ENCODE data around the gene TSPAN4. TPM values are rescaled to one million over a fixed set of nuclear protein-coding genes. Genes with fewer than 3 reads are reported as not detected.

Gene TSPAN4
- total and polyA plus RNA-seq, 2 of the 13 experiments (the other 11 are each of a cell fraction or from before 2014, with no cell fraction given), result 31.7 to 68.3 TPM

DNA sequence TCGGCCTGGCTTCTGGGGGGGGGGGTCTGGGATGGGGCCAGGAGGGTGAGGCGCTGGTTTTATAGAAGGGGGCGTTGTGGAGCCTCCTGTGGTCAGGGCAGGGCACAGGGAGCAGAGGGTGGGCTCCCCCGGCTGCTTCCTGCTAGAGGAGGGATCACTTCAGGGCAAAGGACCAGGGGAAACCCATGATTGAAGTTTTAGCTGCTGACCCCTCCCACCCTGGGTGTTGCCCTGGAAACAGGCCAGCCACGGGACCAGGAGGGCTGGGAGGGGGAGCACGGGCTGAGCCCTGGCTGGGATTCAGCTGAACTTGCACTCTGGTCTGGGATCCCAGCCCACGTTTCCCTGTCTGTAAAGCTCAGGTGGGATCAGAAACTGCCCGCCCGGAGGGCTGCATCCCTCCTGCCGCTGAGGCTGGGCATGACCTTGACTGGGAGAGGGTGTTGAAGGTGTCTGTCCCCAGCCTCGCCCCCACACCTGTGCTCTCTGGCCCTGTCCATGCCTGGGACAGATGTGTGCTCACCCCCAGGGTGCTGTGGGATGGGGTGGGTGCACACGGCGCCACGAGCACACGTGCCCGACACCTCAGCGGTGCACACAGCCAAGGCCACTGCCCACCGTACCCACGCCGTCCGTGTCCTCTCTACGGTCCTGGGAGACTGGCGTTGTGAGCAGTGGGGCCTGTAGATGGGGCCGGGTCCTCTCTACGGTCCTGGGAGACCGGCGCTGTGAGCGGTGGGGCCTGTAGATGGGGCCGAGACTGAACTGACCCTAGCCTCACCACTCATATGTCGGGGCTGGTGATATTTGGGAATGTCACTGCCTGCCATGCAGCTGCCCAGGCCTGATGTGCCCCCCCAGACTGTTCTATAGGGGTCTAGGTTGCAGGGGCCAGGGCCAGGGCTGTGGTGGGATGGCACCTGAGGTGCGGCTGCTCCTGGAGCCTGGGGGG is 2.3 kb downstream of the TSPAN4 start (continued):
- TF ChIP-seq, protein P1, sequence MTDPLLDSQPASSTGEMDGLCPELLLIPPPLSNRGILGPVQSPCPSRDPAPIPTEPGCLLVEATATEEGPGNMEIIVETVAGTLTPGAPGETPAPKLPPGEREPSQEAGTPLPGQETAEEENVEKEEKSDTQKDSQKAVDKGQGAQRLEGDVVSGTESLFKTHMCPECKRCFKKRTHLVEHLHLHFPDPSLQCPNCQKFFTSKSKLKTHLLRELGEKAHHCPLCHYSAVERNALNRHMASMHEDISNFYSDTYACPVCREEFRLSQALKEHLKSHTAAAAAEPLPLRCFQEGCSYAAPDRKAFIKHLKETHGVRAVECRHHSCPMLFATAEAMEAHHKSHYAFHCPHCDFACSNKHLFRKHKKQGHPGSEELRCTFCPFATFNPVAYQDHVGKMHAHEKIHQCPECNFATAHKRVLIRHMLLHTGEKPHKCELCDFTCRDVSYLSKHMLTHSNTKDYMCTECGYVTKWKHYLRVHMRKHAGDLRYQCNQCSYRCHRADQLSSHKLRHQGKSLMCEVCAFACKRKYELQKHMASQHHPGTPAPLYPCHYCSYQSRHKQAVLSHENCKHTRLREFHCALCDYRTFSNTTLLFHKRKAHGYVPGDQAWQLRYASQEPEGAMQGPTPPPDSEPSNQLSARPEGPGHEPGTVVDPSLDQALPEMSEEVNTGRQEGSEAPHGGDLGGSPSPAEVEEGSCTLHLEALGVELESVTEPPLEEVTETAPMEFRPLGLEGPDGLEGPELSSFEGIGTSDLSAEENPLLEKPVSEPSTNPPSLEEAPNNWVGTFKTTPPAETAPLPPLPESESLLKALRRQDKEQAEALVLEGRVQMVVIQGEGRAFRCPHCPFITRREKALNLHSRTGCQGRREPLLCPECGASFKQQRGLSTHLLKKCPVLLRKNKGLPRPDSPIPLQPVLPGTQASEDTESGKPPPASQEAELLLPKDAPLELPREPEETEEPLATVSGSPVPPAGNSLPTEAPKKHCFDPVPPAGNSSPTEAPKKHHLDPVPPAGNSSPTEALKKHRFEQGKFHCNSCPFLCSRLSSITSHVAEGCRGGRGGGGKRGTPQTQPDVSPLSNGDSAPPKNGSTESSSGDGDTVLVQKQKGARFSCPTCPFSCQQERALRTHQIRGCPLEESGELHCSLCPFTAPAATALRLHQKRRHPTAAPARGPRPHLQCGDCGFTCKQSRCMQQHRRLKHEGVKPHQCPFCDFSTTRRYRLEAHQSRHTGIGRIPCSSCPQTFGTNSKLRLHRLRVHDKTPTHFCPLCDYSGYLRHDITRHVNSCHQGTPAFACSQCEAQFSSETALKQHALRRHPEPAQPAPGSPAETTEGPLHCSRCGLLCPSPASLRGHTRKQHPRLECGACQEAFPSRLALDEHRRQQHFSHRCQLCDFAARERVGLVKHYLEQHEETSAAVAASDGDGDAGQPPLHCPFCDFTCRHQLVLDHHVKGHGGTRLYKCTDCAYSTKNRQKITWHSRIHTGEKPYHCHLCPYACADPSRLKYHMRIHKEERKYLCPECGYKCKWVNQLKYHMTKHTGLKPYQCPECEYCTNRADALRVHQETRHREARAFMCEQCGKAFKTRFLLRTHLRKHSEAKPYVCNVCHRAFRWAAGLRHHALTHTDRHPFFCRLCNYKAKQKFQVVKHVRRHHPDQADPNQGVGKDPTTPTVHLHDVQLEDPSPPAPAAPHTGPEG (CRISPR knock-in tag; IDR thresholded peaks at IDR 0.05), result peak; percentile 54; the same call in 1 of the 2 replicates
- peak; percentile 23; the same call in 1 of the 2 replicates for TF ChIP-seq NCOA2 (CRISPR knock-in tag; IDR thresholded peaks at IDR 0.05)
- no peak for TF ChIP-seq ZNF296 (CRISPR knock-in tag; conservative IDR thresholded peaks at IDR 0.05)
- no peak for TF ChIP-seq SMAD3 (CRISPR knock-in tag; IDR thresholded peaks at IDR 0.05)
- TF ChIP-seq FOXO1 (CRISPR knock-in tag; IDR thresholded peaks at IDR 0.05), result no peak
- TF ChIP-seq ZNF10 (CRISPR knock-in tag; IDR thresholded peaks at IDR 0.05; ENCODE audit: borderline replicate concordance, low read depth), result no peak
- TF ChIP-seq, protein P2, sequence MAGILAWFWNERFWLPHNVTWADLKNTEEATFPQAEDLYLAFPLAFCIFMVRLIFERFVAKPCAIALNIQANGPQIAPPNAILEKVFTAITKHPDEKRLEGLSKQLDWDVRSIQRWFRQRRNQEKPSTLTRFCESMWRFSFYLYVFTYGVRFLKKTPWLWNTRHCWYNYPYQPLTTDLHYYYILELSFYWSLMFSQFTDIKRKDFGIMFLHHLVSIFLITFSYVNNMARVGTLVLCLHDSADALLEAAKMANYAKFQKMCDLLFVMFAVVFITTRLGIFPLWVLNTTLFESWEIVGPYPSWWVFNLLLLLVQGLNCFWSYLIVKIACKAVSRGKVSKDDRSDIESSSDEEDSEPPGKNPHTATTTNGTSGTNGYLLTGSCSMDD (CRISPR knock-in tag; IDR thresholded peaks at IDR 0.05), result no peak
- TF ChIP-seq RFXAP (CRISPR knock-in tag; IDR thresholded peaks at IDR 0.05; ENCODE audit: borderline replicate concordance), result 0 out of 2 replicates have a peak, but pooled peaks have one; percentile 13
- TF ChIP-seq ZNF317 (CRISPR knock-in tag; IDR thresholded peaks at IDR 0.05), result no peak
- TF ChIP-seq FOXJ3 (CRISPR knock-in tag; IDR thresholded peaks at IDR 0.05; ENCODE audit: borderline replicate concordance), result no peak
- no peak; the same call in 1 of the 2 replicates for TF ChIP-seq SP4 (CRISPR knock-in tag; IDR thresholded peaks at IDR 0.05)
- TF ChIP-seq NFIC (IDR thresholded peaks at IDR 0.05; ENCODE audit: low read length), result no peak
- TF ChIP-seq, protein P3, sequence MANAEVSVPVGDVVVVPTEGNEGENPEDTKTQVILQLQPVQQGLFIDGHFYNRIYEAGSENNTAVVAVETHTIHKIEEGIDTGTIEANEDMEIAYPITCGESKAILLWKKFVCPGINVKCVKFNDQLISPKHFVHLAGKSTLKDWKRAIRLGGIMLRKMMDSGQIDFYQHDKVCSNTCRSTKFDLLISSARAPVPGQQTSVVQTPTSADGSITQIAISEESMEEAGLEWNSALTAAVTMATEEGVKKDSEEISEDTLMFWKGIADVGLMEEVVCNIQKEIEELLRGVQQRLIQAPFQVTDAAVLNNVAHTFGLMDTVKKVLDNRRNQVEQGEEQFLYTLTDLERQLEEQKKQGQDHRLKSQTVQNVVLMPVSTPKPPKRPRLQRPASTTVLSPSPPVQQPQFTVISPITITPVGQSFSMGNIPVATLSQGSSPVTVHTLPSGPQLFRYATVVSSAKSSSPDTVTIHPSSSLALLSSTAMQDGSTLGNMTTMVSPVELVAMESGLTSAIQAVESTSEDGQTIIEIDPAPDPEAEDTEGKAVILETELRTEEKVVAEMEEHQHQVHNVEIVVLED (CRISPR knock-in tag; IDR thresholded peaks at IDR 0.05; ENCODE audit: borderline replicate concordance), result peak; percentile 47; the same call in 1 of the 2 replicates
- TF ChIP-seq, protein P4, sequence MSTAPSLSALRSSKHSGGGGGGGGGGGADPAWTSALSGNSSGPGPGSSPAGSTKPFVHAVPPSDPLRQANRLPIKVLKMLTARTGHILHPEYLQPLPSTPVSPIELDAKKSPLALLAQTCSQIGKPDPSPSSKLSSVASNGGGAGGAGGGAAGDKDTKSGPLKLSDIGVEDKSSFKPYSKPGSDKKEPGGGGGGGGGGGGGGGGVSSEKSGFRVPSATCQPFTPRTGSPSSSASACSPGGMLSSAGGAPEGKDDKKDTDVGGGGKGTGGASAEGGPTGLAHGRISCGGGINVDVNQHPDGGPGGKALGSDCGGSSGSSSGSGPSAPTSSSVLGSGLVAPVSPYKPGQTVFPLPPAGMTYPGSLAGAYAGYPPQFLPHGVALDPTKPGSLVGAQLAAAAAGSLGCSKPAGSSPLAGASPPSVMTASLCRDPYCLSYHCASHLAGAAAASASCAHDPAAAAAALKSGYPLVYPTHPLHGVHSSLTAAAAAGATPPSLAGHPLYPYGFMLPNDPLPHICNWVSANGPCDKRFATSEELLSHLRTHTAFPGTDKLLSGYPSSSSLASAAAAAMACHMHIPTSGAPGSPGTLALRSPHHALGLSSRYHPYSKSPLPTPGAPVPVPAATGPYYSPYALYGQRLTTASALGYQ (CRISPR knock-in tag; IDR thresholded peaks at IDR 0.05), result no peak
- no peak for TF ChIP-seq DPF2 (CRISPR knock-in tag; IDR thresholded peaks at IDR 0.05; ENCODE audit: borderline replicate concordance, low read depth)
